Measurements from ENCODE around the gene SEC24B. TPM values are rescaled to one million over a fixed set of nuclear protein-coding genes. Genes with fewer than 3 reads are reported as not detected.

SEC24B gene
- total RNA-seq, 1 experiment from 2014 or later = 39.3 TPM

GRCh38 chr4:109469915-109470314, 36.3 kb downstream of the SEC24B start:
- intact Hi-C loops (cut with micrococcal nuclease; ENCODE audit: unreplicated experiment) = no loop called here
- TF ChIP-seq CTCF (conservative IDR thresholded peaks at IDR 0.05; ENCODE audit: low read depth, low read length) (no peak), EZH2 (IDR thresholded peaks at IDR 0.05; ENCODE audit: borderline replicate concordance, low read depth, low read length, poor library complexity, severe bottlenecking) (no peak)
- Histone ChIP-seq H3K4me3 (ENCODE audit: low read depth, low read length, poor library complexity, severe bottlenecking) (no peak overlapping the region), H3K27ac (ENCODE audit: low read depth, low read length, poor library complexity, severe bottlenecking) (no peak overlapping the region), H3K36me3 (ENCODE audit: insufficient read depth, low read length, poor library complexity, severe bottlenecking) (peaks cover 32% of the 10 kb centered on the region), H3K9me3 (ENCODE audit: low read depth, low read length, poor library complexity, severe bottlenecking) (no peaks in the 10 kb centered on the region), H3K4me1 (ENCODE audit: insufficient read depth, low read length, poor library complexity, severe bottlenecking) (peaks cover 5% of the 10 kb centered on the region), H3K27me3 (replicated peaks; ENCODE audit: insufficient read depth, low read depth, low read length, poor library complexity) (no peaks in the 10 kb centered on the region)
- CTCF ChIA-PET = no interaction called here
- POLR2A ChIA-PET (ENCODE audit: low non-redundant PET) = no interaction called here
- BruUV-seq (replicated peaks) = no TSS peak
- DNase-seq (ENCODE audit: low spot score) = no peak

- no peak overlapping the region for H3K4me3 ChIP-seq (ENCODE audit: low read depth, low read length, poor library complexity, severe bottlenecking)
- peak overlapping the region; percentile 20 for H3K27ac ChIP-seq (ENCODE audit: low read depth, low read length, poor library complexity, severe bottlenecking)
- no peaks in the 10 kb centered on the region for H3K9me3 ChIP-seq (ENCODE audit: low read depth, low read length, poor library complexity, severe bottlenecking)
- CTCF ChIA-PET = no interaction called here
- intact Hi-C loops (cut with micrococcal nuclease; ENCODE audit: unreplicated experiment) = no loop called here
- BruUV-seq (replicated peaks) = no TSS peak
- H3K36me3 ChIP-seq (ENCODE audit: insufficient read depth, low read length, poor library complexity, severe bottlenecking) = peaks cover 22% of the 10 kb centered on the region
- POLR2A ChIA-PET (ENCODE audit: low non-redundant PET) = no interaction called here
- TF ChIP-seq EZH2 (IDR thresholded peaks at IDR 0.05; ENCODE audit: borderline replicate concordance, low read depth, low read length, poor library complexity, severe bottlenecking) = no peak
- TF ChIP-seq CTCF (conservative IDR thresholded peaks at IDR 0.05; ENCODE audit: low read depth, low read length) = no peak
- no peaks in the 10 kb centered on the region for H3K27me3 ChIP-seq (replicated peaks; ENCODE audit: insufficient read depth, low read depth, low read length, poor library complexity)
- peaks cover 5% of the 10 kb centered on the region for H3K4me1 ChIP-seq (ENCODE audit: insufficient read depth, low read length, poor library complexity, severe bottlenecking)
- DNase-seq (ENCODE audit: low spot score) = peak; percentile 33
These were observed 38.7 kb downstream of the SEC24B start for GRCh38 chr4:109472343-109472761.

- no peak for DNase-seq (ENCODE audit: low spot score)
- H3K9me3 ChIP-seq (ENCODE audit: low read depth, low read length, poor library complexity, severe bottlenecking) = no peaks in the 10 kb centered on the region
- TF ChIP-seq CTCF (conservative IDR thresholded peaks at IDR 0.05; ENCODE audit: low read depth, low read length) = no peak
- no peak for TF ChIP-seq EZH2 (IDR thresholded peaks at IDR 0.05; ENCODE audit: borderline replicate concordance, low read depth, low read length, poor library complexity, severe bottlenecking)
- CTCF ChIA-PET = no interaction called here
- no peaks in the 10 kb centered on the region for H3K27me3 ChIP-seq (replicated peaks; ENCODE audit: insufficient read depth, low read depth, low read length, poor library complexity)
- POLR2A ChIA-PET (ENCODE audit: low non-redundant PET) = no interaction called here
- H3K36me3 ChIP-seq (ENCODE audit: insufficient read depth, low read length, poor library complexity, severe bottlenecking) = peaks cover 22% of the 10 kb centered on the region
- intact Hi-C loops (cut with micrococcal nuclease; ENCODE audit: unreplicated experiment) = no loop called here
- H3K4me3 ChIP-seq (ENCODE audit: low read depth, low read length, poor library complexity, severe bottlenecking) = no peak overlapping the region
- H3K4me1 ChIP-seq (ENCODE audit: insufficient read depth, low read length, poor library complexity, severe bottlenecking) = peaks cover 9% of the 10 kb centered on the region
- H3K27ac ChIP-seq (ENCODE audit: low read depth, low read length, poor library complexity, severe bottlenecking) = no peak overlapping the region
- no TSS peak for BruUV-seq (replicated peaks)
These were observed 40.2 kb downstream of the SEC24B start for GRCh38 chr4:109473824-109474223.
